ENCODE measurements around the gene DCTD.

Gene DCTD

GRCh38 chr4:182862921-182863320 lies 54.3 kb downstream of the DCTD start:
- DNase-seq: no peak

- DNase-seq: no peak
Measured at GRCh38 chr4:182862141-182862875, 54.9 kb downstream of the DCTD start.

- DNase-seq: no peak
Measured at GRCh38 chr4:182861346-182861745, 55.8 kb downstream of the DCTD start.

- no peak for DNase-seq
Measured at GRCh38 chr4:182859730-182860129, 57.5 kb downstream of the DCTD start.

- DNase-seq: no peak
Measured at GRCh38 chr4:182858711-182859110, 58.5 kb downstream of the DCTD start.

GRCh38 chr4:182856862-182857261 lies 60.3 kb downstream of the DCTD start:
- DNase-seq: no peak

- DNase-seq: peak; percentile 12
Measured at GRCh38 chr4:182855877-182856276, 61.3 kb downstream of the DCTD start.

GRCh38 chr4:182855312-182855711 lies 61.9 kb downstream of the DCTD start:
- DNase-seq: no peak

GRCh38 chr4:182854466-182854865 lies 62.7 kb downstream of the DCTD start:
- DNase-seq: no peak

GRCh38 chr4:182853731-182854330 lies 63.4 kb downstream of the DCTD start:
- DNase-seq: no peak

GRCh38 chr4:182848685-182849084 lies 68.5 kb downstream of the DCTD start:
- DNase-seq: no peak

- DNase-seq: peak; percentile 19
Measured at GRCh38 chr4:182847576-182848450, 69.4 kb downstream of the DCTD start.

- DNase-seq: no peak
Measured at GRCh38 chr4:182846036-182846435, 71.2 kb downstream of the DCTD start.

GRCh38 chr4:182845618-182846017 lies 71.6 kb downstream of the DCTD start:
- DNase-seq: peak; percentile 8

GRCh38 chr4:182843808-182844325 lies 73.3 kb downstream of the DCTD start:
- DNase-seq: no peak

- no peak for DNase-seq
Measured at GRCh38 chr4:182842759-182843390, 74.3 kb downstream of the DCTD start.

GRCh38 chr4:182842104-182842600 lies 75.0 kb downstream of the DCTD start:
- DNase-seq: no peak

GRCh38 chr4:182840108-182840507 lies 77.1 kb downstream of the DCTD start:
- DNase-seq: no peak
